RWPE1 (cell line): Measurements from ENCODE around the gene KDM8.
"Not testable (repeated sequence)": the region's sequence is repeated elsewhere in the genome, so short reads cannot be mapped to it uniquely, and the experiment has no call there.

Source experiments
- CTCF ChIA-PET: fragments of 350-600 bp; sonication (Branson Sonifier 250); formaldehyde crosslinking; extraction: SDS; loops from one replicate; lab custom pipeline; 2021; lab: Yijun Ruan, JAX
- POLR2A ChIA-PET: fragments of 400-600 bp; formaldehyde crosslinking; extraction: SDS; loops from one replicate; lab custom pipeline; 2020; ENCODE audit warnings: antibody characterized with exemption; ENCODE audit not compliant: low non-redundant PET; lab: Yijun Ruan, JAX
- DNase-seq: peaks from one replicate; pipeline ENCODE4 v3.0.0; 2012; ENCODE audit warnings: low spot score
- H3K27ac ChIP-seq: fragments of 450-650 bp; 2 replicates; pipeline ENCODE4 v1.5.1; 2017
- TF ChIP-seq, protein P1 (sequence below): fragments of 450-650 bp; conservative IDR thresholded peaks from 2 replicates; pipeline ENCODE4 v1.5.1; 2017; ENCODE audit warnings: low read depth, mild to moderate bottlenecking

Gene KDM8

GRCh38 chr16:27248036-27248435, 44.7 kb downstream of the KDM8 start:
- DNase-seq, result no peak
- POLR2A ChIA-PET, result no interaction called here
- no peak overlapping the region for H3K27ac ChIP-seq
- CTCF ChIA-PET, result interaction anchor here (0.6 kb wide), 1 partner anchor 51 kb away, joined by 4 read pairs; no protein-coding TSS in a partner anchor
- TF ChIP-seq, protein P1, sequence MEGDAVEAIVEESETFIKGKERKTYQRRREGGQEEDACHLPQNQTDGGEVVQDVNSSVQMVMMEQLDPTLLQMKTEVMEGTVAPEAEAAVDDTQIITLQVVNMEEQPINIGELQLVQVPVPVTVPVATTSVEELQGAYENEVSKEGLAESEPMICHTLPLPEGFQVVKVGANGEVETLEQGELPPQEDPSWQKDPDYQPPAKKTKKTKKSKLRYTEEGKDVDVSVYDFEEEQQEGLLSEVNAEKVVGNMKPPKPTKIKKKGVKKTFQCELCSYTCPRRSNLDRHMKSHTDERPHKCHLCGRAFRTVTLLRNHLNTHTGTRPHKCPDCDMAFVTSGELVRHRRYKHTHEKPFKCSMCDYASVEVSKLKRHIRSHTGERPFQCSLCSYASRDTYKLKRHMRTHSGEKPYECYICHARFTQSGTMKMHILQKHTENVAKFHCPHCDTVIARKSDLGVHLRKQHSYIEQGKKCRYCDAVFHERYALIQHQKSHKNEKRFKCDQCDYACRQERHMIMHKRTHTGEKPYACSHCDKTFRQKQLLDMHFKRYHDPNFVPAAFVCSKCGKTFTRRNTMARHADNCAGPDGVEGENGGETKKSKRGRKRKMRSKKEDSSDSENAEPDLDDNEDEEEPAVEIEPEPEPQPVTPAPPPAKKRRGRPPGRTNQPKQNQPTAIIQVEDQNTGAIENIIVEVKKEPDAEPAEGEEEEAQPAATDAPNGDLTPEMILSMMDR, result no peak

- DNase-seq, POLR2A ChIA-PET, H3K27ac ChIP-seq, CTCF ChIA-PET: not testable (repeated sequence)
Observed at GRCh38 chr16:27248886-27249285, 45.6 kb downstream of the KDM8 start.

- H3K27ac ChIP-seq, result no peak overlapping the region
- ChIA-PET POLR2A (no interaction called here), CTCF (no interaction called here)
- TF ChIP-seq, protein P1, result no peak
- no peak for DNase-seq
Observed at GRCh38 chr16:27251541-27252205, 48.3 kb downstream of the KDM8 start.

DNA sequence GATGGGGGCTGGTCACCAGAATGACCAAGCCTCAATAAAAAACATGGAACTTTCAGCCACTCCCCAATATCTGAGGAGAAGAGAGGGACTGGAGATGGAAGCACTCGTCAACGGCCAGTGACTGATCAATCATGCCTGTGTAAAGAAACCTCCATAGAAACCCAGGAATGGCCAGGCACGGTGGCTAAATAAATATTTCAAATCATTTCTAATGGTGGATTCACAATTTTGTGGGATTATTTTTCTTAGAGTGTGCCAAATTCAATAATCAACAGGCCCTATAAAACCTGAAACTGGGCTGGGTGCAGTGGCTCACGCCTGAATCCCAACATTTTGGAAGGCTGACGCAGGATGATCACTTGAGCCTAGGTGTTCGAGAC, 48.9 kb downstream of the KDM8 start:
- ChIA-PET CTCF (no interaction called here), POLR2A (no interaction called here)
- DNase-seq, result no peak
- TF ChIP-seq, protein P1, result no peak
- H3K27ac ChIP-seq, result no peak overlapping the region

GRCh38 chr16:27253526-27253930, 50.2 kb downstream of the KDM8 start:
- no peak overlapping the region for H3K27ac ChIP-seq
- POLR2A ChIA-PET, result no interaction called here
- DNase-seq, result peak; percentile 82
- CTCF ChIA-PET, result interaction anchor here (0.5 kb wide), 1 partner anchor 15 kb away, joined by 3 read pairs; no protein-coding TSS in a partner anchor
- TF ChIP-seq, protein P1, result no peak

DNA sequence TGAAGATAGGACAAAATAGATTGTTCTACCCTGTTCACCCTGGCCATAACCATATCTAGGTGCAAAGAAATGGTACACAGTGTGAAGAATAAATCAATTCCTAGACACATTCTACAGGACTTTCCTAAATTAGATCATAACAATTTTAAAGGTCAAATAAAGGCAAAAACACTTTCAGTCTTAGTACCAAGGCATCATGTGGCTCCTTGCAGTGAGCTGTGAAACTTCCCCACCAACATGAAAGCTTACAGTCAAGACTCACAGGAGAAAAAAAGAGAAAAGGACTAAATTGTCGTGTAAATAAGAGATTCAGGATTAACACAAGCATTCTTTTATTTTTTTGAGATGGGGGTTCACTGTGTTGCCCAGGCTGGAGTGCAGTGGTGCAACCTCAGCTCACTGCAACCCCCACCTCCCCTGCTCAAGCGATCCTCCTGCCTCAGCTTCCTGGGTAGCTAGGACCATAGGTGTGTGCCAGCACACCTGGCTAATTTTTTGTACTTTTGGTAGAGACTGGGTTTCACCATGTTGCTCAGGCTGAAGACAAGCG, 51.0 kb downstream of the KDM8 start:
- peak overlapping the region; percentile 39 for H3K27ac ChIP-seq
- DNase-seq, result no peak
- TF ChIP-seq, protein P1, result no peak
- POLR2A ChIA-PET, result no interaction called here
- CTCF ChIA-PET, result interaction anchor here (0.5 to 0.6 kb wide), 3 partner anchors 16 to 422 kb away, joined by 3 to 5 read pairs (median 3); no protein-coding TSS in a partner anchor

DNA sequence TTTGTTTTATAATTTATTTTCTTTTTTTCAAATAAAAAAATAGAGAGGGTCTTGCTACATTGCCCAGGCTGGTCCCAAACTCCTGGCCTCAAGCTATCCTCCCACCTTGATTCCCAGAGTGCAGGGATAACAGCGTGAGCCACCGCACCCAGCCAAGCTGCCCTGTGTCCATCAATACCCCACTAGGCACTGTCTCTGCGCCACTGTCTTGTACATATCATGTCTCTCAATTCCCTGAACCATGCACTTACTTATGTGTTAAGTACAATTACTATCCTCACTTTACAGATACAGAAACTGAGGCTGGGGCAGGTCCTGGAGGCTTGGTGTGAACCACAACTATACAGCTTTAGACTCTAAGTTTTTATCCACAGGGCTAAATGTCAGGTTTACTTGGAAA, 53.5 kb downstream of the KDM8 start:
- TF ChIP-seq, protein P1, result no peak
- ChIA-PET CTCF (interaction anchor here (0.5 kb wide), 1 partner anchor 12 kb away, joined by 3 read pairs; the partner anchor contains the start of gene NSMCE1), POLR2A (no interaction called here)
- DNase-seq, result no peak
- H3K27ac ChIP-seq, result no peak overlapping the region
